ENCODE results near the gene ACAP2.

- TF ChIP-seq, protein P1, sequence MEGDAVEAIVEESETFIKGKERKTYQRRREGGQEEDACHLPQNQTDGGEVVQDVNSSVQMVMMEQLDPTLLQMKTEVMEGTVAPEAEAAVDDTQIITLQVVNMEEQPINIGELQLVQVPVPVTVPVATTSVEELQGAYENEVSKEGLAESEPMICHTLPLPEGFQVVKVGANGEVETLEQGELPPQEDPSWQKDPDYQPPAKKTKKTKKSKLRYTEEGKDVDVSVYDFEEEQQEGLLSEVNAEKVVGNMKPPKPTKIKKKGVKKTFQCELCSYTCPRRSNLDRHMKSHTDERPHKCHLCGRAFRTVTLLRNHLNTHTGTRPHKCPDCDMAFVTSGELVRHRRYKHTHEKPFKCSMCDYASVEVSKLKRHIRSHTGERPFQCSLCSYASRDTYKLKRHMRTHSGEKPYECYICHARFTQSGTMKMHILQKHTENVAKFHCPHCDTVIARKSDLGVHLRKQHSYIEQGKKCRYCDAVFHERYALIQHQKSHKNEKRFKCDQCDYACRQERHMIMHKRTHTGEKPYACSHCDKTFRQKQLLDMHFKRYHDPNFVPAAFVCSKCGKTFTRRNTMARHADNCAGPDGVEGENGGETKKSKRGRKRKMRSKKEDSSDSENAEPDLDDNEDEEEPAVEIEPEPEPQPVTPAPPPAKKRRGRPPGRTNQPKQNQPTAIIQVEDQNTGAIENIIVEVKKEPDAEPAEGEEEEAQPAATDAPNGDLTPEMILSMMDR (conservative IDR thresholded peaks at IDR 0.05; ENCODE audit: low read depth in 2 of 2): no peak
- TF ChIP-seq POLR2AphosphoS5 (IDR thresholded peaks at IDR 0.05; ENCODE audit: low read depth) (no peak), EZH2phosphoT487 (IDR thresholded peaks at IDR 0.05; ENCODE audit: unreplicated experiment) (no peak)
Observed at GRCh38 chr3:195256639-195257453, 186.0 kb downstream of the ACAP2 start.
